ENCODE results near the gene RPS14. TPM values are rescaled to one million over a fixed set of nuclear protein-coding genes. Genes with fewer than 3 reads are reported as not detected.
A peak's percentile ranks its signal among the peaks of the same experiment; 100 is the strongest.

RPS14 gene
- total RNA-seq, 2 donors from 2014 or later: 1,311 to 1,492 TPM

GRCh38 chr5:150486402-150487198 lies 37.1 kb upstream of the RPS14 start:
- no peaks in the 10 kb centered on the region for H3K9me3 ChIP-seq
- DNase-seq (ENCODE audit: low spot score): no peak
- no peak for ATAC-seq (ENCODE audit: insufficient number of reproducible peaks, low FRiP score, low read depth)
- peaks cover 41 to 48% of the 10 kb centered on the region in 2 donors for H3K4me1 ChIP-seq (ENCODE audit: control insufficient read depth in 1 of 2, low read depth in 2 of 2)
- H3K4me3 ChIP-seq: peak overlapping the region; percentile 95
- peak overlapping the region; percentile 88 to 95 for H3K27ac ChIP-seq
- TF ChIP-seq, protein P1, sequence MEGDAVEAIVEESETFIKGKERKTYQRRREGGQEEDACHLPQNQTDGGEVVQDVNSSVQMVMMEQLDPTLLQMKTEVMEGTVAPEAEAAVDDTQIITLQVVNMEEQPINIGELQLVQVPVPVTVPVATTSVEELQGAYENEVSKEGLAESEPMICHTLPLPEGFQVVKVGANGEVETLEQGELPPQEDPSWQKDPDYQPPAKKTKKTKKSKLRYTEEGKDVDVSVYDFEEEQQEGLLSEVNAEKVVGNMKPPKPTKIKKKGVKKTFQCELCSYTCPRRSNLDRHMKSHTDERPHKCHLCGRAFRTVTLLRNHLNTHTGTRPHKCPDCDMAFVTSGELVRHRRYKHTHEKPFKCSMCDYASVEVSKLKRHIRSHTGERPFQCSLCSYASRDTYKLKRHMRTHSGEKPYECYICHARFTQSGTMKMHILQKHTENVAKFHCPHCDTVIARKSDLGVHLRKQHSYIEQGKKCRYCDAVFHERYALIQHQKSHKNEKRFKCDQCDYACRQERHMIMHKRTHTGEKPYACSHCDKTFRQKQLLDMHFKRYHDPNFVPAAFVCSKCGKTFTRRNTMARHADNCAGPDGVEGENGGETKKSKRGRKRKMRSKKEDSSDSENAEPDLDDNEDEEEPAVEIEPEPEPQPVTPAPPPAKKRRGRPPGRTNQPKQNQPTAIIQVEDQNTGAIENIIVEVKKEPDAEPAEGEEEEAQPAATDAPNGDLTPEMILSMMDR (IDR thresholded peaks at IDR 0.05): no peak
- no peaks in the 10 kb centered on the region for H3K27me3 ChIP-seq (replicated peaks; ENCODE audit: insufficient read depth)
- H3K36me3 ChIP-seq: no peaks in the 10 kb centered on the region

- Histone ChIP-seq H3K9me3 (no peaks in the 10 kb centered on the region), H3K4me3 (peak overlapping the region; percentile 95), H3K36me3 (no peaks in the 10 kb centered on the region), H3K27me3 (replicated peaks; ENCODE audit: insufficient read depth) (no peaks in the 10 kb centered on the region), H3K4me1 (ENCODE audit: control insufficient read depth in 1 of 2, low read depth in 2 of 2) (peaks cover 34 to 41% of the 10 kb centered on the region in 2 donors), H3K27ac (peak overlapping the region; percentile 88 to 95)
- TF ChIP-seq, protein P1 (IDR thresholded peaks at IDR 0.05): no peak
- peak; percentile 18 for ATAC-seq (ENCODE audit: insufficient number of reproducible peaks, low FRiP score, low read depth)
- DNase-seq (ENCODE audit: low spot score): no peak
These were observed 36.3 kb upstream of the RPS14 start for GRCh38 chr5:150485693-150486401.

GRCh38 chr5:150484964-150485692 lies 35.6 kb upstream of the RPS14 start:
- H3K4me1 ChIP-seq (ENCODE audit: control insufficient read depth in 1 of 2, low read depth in 2 of 2): peaks cover 27 to 34% of the 10 kb centered on the region in 2 donors
- H3K27me3 ChIP-seq (replicated peaks; ENCODE audit: insufficient read depth): no peaks in the 10 kb centered on the region
- H3K9me3 ChIP-seq: no peaks in the 10 kb centered on the region
- TF ChIP-seq, protein P1 (IDR thresholded peaks at IDR 0.05): no peak
- peak overlapping the region; percentile 95 for H3K4me3 ChIP-seq
- no peak for DNase-seq (ENCODE audit: low spot score)
- H3K27ac ChIP-seq: peak overlapping the region; percentile 88 to 95
- H3K36me3 ChIP-seq: no peaks in the 10 kb centered on the region
- ATAC-seq (ENCODE audit: insufficient number of reproducible peaks, low FRiP score, low read depth): no peak

- Histone ChIP-seq H3K27me3 (replicated peaks; ENCODE audit: insufficient read depth) (no peaks in the 10 kb centered on the region), H3K9me3 (no peaks in the 10 kb centered on the region), H3K27ac (no peak overlapping the region), H3K4me1 (ENCODE audit: control insufficient read depth in 1 of 2, low read depth in 2 of 2) (peaks cover 0 to 2% of the 10 kb centered on the region in 2 donors), H3K36me3 (no peaks in the 10 kb centered on the region), H3K4me3 (no peak overlapping the region)
- TF ChIP-seq, protein P1 (IDR thresholded peaks at IDR 0.05): no peak
- DNase-seq (ENCODE audit: low spot score) (no peak), ATAC-seq (ENCODE audit: insufficient number of reproducible peaks, low FRiP score, low read depth) (no peak)
These were observed 32.5 kb upstream of the RPS14 start for GRCh38 chr5:150481972-150482406.

- Histone ChIP-seq H3K4me1 (ENCODE audit: control insufficient read depth in 1 of 2, low read depth in 2 of 2) (no peaks in the 10 kb centered on the region), H3K4me3 (no peak overlapping the region), H3K27me3 (replicated peaks; ENCODE audit: insufficient read depth) (no peaks in the 10 kb centered on the region), H3K36me3 (no peaks in the 10 kb centered on the region), H3K9me3 (no peaks in the 10 kb centered on the region), H3K27ac (no peak overlapping the region)
- ATAC-seq (ENCODE audit: insufficient number of reproducible peaks, low FRiP score, low read depth) (no peak), DNase-seq (ENCODE audit: low spot score) (no peak)
- TF ChIP-seq, protein P1 (IDR thresholded peaks at IDR 0.05): no peak
These were observed 32.1 kb upstream of the RPS14 start for GRCh38 chr5:150481708-150481965.

Measured in thoracic aorta (tissue), 2 donors.